Upper lobe of left lung (tissue), 4 donors: ENCODE results near the gene GLIPR1.

Experiments
- EP300 ChIP-seq, 4 donors: sonication (generic); formaldehyde crosslinking; IDR thresholded peaks; one replicate each; pipeline ENCODE4 v1.5.1; 2017; ENCODE audit warnings: antibody characterized with exemption in 4 of 4, control low read depth in 2 of 4
- POLR2AphosphoS5 ChIP-seq, 2 donors: sonication (generic); formaldehyde crosslinking; IDR thresholded peaks; one replicate each; pipeline ENCODE4 v1.5.1; 2017; ENCODE audit warnings: antibody characterized with exemption in 2 of 2
- TF ChIP-seq, protein P1 (sequence below), 6 experiments: fragments of 450-650 bp in 4 of 6; fragments of 200-600 bp in 2 of 6; sonication (generic) in 2 of 6; IDR thresholded peaks; one replicate each; pipeline ENCODE4 v1.5.1; 2016 to 2019; ENCODE audit warnings: antibody characterized with exemption in 6 of 6

GRCh38 chr12:75481013-75481705 lies 604 bp downstream of the GLIPR1 start:
- TF ChIP-seq EP300 (IDR thresholded peaks at IDR 0.05) (no peak), POLR2AphosphoS5 (IDR thresholded peaks at IDR 0.05) (no peak)
- TF ChIP-seq, protein P1, sequence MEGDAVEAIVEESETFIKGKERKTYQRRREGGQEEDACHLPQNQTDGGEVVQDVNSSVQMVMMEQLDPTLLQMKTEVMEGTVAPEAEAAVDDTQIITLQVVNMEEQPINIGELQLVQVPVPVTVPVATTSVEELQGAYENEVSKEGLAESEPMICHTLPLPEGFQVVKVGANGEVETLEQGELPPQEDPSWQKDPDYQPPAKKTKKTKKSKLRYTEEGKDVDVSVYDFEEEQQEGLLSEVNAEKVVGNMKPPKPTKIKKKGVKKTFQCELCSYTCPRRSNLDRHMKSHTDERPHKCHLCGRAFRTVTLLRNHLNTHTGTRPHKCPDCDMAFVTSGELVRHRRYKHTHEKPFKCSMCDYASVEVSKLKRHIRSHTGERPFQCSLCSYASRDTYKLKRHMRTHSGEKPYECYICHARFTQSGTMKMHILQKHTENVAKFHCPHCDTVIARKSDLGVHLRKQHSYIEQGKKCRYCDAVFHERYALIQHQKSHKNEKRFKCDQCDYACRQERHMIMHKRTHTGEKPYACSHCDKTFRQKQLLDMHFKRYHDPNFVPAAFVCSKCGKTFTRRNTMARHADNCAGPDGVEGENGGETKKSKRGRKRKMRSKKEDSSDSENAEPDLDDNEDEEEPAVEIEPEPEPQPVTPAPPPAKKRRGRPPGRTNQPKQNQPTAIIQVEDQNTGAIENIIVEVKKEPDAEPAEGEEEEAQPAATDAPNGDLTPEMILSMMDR (IDR thresholded peaks at IDR 0.05), result no peak
